GM23338 (cell line): ENCODE measurements around the gene DIO3. TPM values are rescaled to one million over a fixed set of nuclear protein-coding genes. Genes with fewer than 3 reads are reported as not detected.

Experiments
- ATAC-seq: fragments of 200-7000 bp; cut with Tn5 transposase; 3 replicates; pipeline ENCODE4 v1.9.1; 2020
- DNase-seq: peaks from one replicate; pipeline ENCODE4 v3.0.0-alpha.2; 2015; ENCODE audit warnings: low spot score
- H2AFZ ChIP-seq: fragments of 200-600 bp; sonication (generic); 2 replicates; pipeline ENCODE4 v1.8.0; 2016; ENCODE audit warnings: antibody characterized with exemption, mild to moderate bottlenecking, moderate library complexity
- H3F3A ChIP-seq: fragments of 200-600 bp; sonication (generic); replicated peaks from 2 replicates; pipeline ENCODE4 v1.8.0; 2017; ENCODE audit warnings: antibody characterized with exemption, mixed run types, low read depth
- H3K27ac ChIP-seq: fragments of 200-600 bp; sonication (generic); 2 replicates; pipeline ENCODE4 v1.6.1; 2016; ENCODE audit warnings: low read depth
- H3K27me3 ChIP-seq: fragments of 200-600 bp; sonication (generic); 2 replicates; pipeline ENCODE4 v1.8.0; 2016; ENCODE audit warnings: mild to moderate bottlenecking, mixed run types, moderate library complexity; ENCODE audit not compliant: insufficient read depth
- H3K36me3 ChIP-seq: fragments of 200-600 bp; sonication (generic); 2 replicates; pipeline ENCODE4 v1.8.0; 2016; ENCODE audit warnings: mild to moderate bottlenecking; ENCODE audit not compliant: insufficient read depth
- H3K4me1 ChIP-seq: fragments of 200-600 bp; sonication (generic); 2 replicates; pipeline ENCODE4 v1.8.0; 2016; ENCODE audit warnings: mild to moderate bottlenecking, moderate library complexity; ENCODE audit not compliant: insufficient read depth
- H3K4me2 ChIP-seq: fragments of 200-600 bp; sonication (generic); 2 replicates; pipeline ENCODE4 v1.7.1; 2017; ENCODE audit warnings: mixed run types
- H3K4me3 ChIP-seq: fragments of 200-600 bp; sonication (generic); 2 replicates; pipeline ENCODE4 v1.6.1; 2016; ENCODE audit warnings: mixed run types
- H3K79me2 ChIP-seq: fragments of 200-600 bp; sonication (generic); replicated peaks from 2 replicates; pipeline ENCODE4 v1.8.0; 2017; ENCODE audit warnings: mild to moderate bottlenecking; ENCODE audit not compliant: insufficient read depth
- H3K9me2 ChIP-seq: fragments of 200-600 bp; sonication (generic); 2 replicates; pipeline ENCODE4 v1.8.0; 2017; ENCODE audit not compliant: insufficient read depth
- H4K20me1 ChIP-seq: fragments of 200-600 bp; sonication (generic); replicated peaks from 2 replicates; pipeline ENCODE4 v1.8.0; 2017; ENCODE audit warnings: mild to moderate bottlenecking; ENCODE audit not compliant: insufficient read depth
- H3K27ac Mint-ChIP-seq: 2 replicates; pipeline ENCODE4 v1.8.0; 2020; ENCODE audit warnings: inconsistent platforms, mild to moderate bottlenecking, moderate library complexity, mixed read lengths
- H3K27me3 Mint-ChIP-seq: 3 replicates; pipeline ENCODE4 v1.8.0; 2022; ENCODE audit warnings: low read depth, mild to moderate bottlenecking, moderate library complexity, mixed read lengths, inconsistent platforms; ENCODE audit not compliant: insufficient read depth, poor library complexity
- H3K36me3 Mint-ChIP-seq: 3 replicates; pipeline ENCODE4 v1.8.0; 2021; ENCODE audit warnings: low read depth, mild to moderate bottlenecking, inconsistent platforms, moderate library complexity, mixed read lengths
- H3K4me1 Mint-ChIP-seq: 3 replicates; pipeline ENCODE4 v1.8.0; 2020; ENCODE audit warnings: mild to moderate bottlenecking, inconsistent platforms, mixed read lengths
- H3K4me3 Mint-ChIP-seq: 3 replicates; pipeline ENCODE4 v1.8.0; 2021; ENCODE audit warnings: moderate library complexity, mild to moderate bottlenecking, inconsistent platforms, mixed read lengths
- H3K9me3 Mint-ChIP-seq: 3 replicates; pipeline ENCODE4 v1.8.0; 2020; ENCODE audit warnings: moderate library complexity, mild to moderate bottlenecking, inconsistent platforms, mixed read lengths
- CREB1 ChIP-seq: fragments of 250-450 bp; sonication (Bioruptor Pico); IDR thresholded peaks from 2 replicates; pipeline ENCODE4 v1.5.0; 2020; ENCODE audit warnings: low read depth, mild to moderate bottlenecking, moderate library complexity
- EZH2 ChIP-seq: fragments of 200-600 bp; sonication (generic); IDR thresholded peaks from one replicate; pipeline ENCODE4 v1.8.0; 2017; ENCODE audit warnings: antibody characterized with exemption, mild to moderate bottlenecking, low read depth; ENCODE audit not compliant: unreplicated experiment
- NANOG ChIP-seq: IDR thresholded peaks from 2 replicates; pipeline ENCODE4 v1.6.1; 2016; ENCODE audit warnings: antibody characterized with exemption, borderline replicate concordance
- POLR2AphosphoS5 ChIP-seq: IDR thresholded peaks from 2 replicates; pipeline ENCODE4 v1.6.1; 2016; ENCODE audit warnings: antibody characterized with exemption, low read depth
- ZNF114 ChIP-seq: fragments of 250-450 bp; sonication (Bioruptor Pico); IDR thresholded peaks from 2 replicates; pipeline ENCODE4 v1.5.0; 2020; ENCODE audit warnings: mild to moderate bottlenecking, moderate library complexity
- ZNF462 ChIP-seq: fragments of 250-450 bp; sonication (Bioruptor Pico); IDR thresholded peaks from 2 replicates; pipeline ENCODE4 v1.5.0; 2020; ENCODE audit warnings: mild to moderate bottlenecking, moderate library complexity
- polyA plus RNA-seq: library from polyadenylated mRNA; unstranded; fragments of >200 nt; fragmentation: Nextera tagmentation; extraction: Ambion mirVana; gene quantifications from 2 replicates; pipeline ENCODE4 v1.2.1, GENCODE V29; 2016
- total RNA-seq: library from RNA; depleted of rRNA; stranded (reverse); fragments of >200 nt; shearing (Covaris generic); gene quantifications from 2 replicates; pipeline ENCODE4 v1.2.3, GENCODE V29; 2014

Gene DIO3
- total and polyA plus RNA-seq, 2 experiments from 2014 or later, result 0.10 to 0.28 TPM

- TF ChIP-seq ZNF462 (CRISPR knock-in tag) (no peak), CREB1 (CRISPR knock-in tag) (no peak), POLR2AphosphoS5 (no peak), NANOG (no peak), ZNF114 (CRISPR knock-in tag) (no peak), EZH2 (no peak)
These were observed 40.4 kb upstream of the DIO3 start (continued) for GRCh38 chr14:101520621-101521472.

- Histone ChIP-seq H3K27me3 (no peaks in the 10 kb centered on the region), H3K9me2 (no peaks in the 10 kb centered on the region), H3K27ac (no peak overlapping the region), H3F3A (no peaks in the 10 kb centered on the region), H2AFZ (no peak overlapping the region), H3K4me3 (no peak overlapping the region), H3K36me3 (no peaks in the 10 kb centered on the region), H3K79me2 (no peaks in the 10 kb centered on the region), H4K20me1 (no peaks in the 10 kb centered on the region), H3K4me2 (no peak overlapping the region), H3K4me1 (no peaks in the 10 kb centered on the region)
- Mint-ChIP-seq H3K36me3 (no peaks in the 10 kb centered on the region), H3K4me3 (no peak overlapping the region), H3K27me3 (peaks cover 9% of the 10 kb centered on the region), H3K9me3 (peaks cover 3% of the 10 kb centered on the region; the same call in 1 of the 3 replicates), H3K27ac (no peak overlapping the region), H3K4me1 (peaks cover 10% of the 10 kb centered on the region)
- DNase-seq (no peak), ATAC-seq (no peak)
- TF ChIP-seq CREB1 (CRISPR knock-in tag) (no peak), ZNF462 (CRISPR knock-in tag) (no peak)
These were observed 39.8 kb upstream of the DIO3 start for GRCh38 chr14:101521473-101521915.
